ENCODE results near the gene DPM3.

DPM3 gene

GRCh38 chr1:155116113-155116764 is 24.1 kb downstream of the DPM3 start:
- DNase-seq (ENCODE audit: low read depth), result no peak
- H3K4me3 ChIP-seq (replicated peaks; ENCODE audit: low read depth, low read length), result no peak overlapping the region
- TF ChIP-seq CTCF (IDR thresholded peaks at IDR 0.05; ENCODE audit: low read length, missing control alignments), result no peak

- no peak overlapping the region for H3K4me3 ChIP-seq (replicated peaks; ENCODE audit: low read depth, low read length)
- DNase-seq (ENCODE audit: low read depth), result no peak
- TF ChIP-seq CTCF (IDR thresholded peaks at IDR 0.05; ENCODE audit: low read length, missing control alignments), result no peak
Observed at GRCh38 chr1:155113450-155113980, 26.8 kb downstream of the DPM3 start.

GRCh38 chr1:155110826-155111225 is 29.5 kb downstream of the DPM3 start:
- H3K4me3 ChIP-seq (replicated peaks; ENCODE audit: low read depth, low read length), result no peak overlapping the region
- no peak for DNase-seq (ENCODE audit: low read depth)
- TF ChIP-seq CTCF (IDR thresholded peaks at IDR 0.05; ENCODE audit: low read length, missing control alignments), result no peak

GRCh38 chr1:155110381-155110780 is 29.9 kb downstream of the DPM3 start:
- no peak for DNase-seq (ENCODE audit: low read depth)
- TF ChIP-seq CTCF (IDR thresholded peaks at IDR 0.05; ENCODE audit: low read length, missing control alignments), result no peak
- no peak overlapping the region for H3K4me3 ChIP-seq (replicated peaks; ENCODE audit: low read depth, low read length)

- no peak overlapping the region for H3K4me3 ChIP-seq (replicated peaks; ENCODE audit: low read depth, low read length)
- no peak for TF ChIP-seq CTCF (IDR thresholded peaks at IDR 0.05; ENCODE audit: low read length, missing control alignments)
- DNase-seq (ENCODE audit: low read depth), result no peak
Observed at GRCh38 chr1:155108296-155108695, 32.0 kb downstream of the DPM3 start.

GRCh38 chr1:155107309-155108264 is 32.7 kb downstream of the DPM3 start:
- no peak for DNase-seq (ENCODE audit: low read depth)
- no peak overlapping the region for H3K4me3 ChIP-seq (replicated peaks; ENCODE audit: low read depth, low read length)
- TF ChIP-seq CTCF (IDR thresholded peaks at IDR 0.05; ENCODE audit: low read length, missing control alignments), result no peak

Measured in fibroblast of pulmonary artery (primary cell).